Upper lobe of right lung (tissue), 1 donor: ENCODE measurements around the gene AFTPH. TPM values are rescaled to one million over a fixed set of nuclear protein-coding genes. Genes with fewer than 3 reads are reported as not detected.
A peak's percentile ranks its signal among the peaks of the same experiment; 100 is the strongest.

Experiments used
- ATAC-seq: fragments of 200-7000 bp; cut with Tn5 transposase; one replicate; pipeline ENCODE4 v1.9.1; 2020; ENCODE audit warnings: mild to moderate bottlenecking, moderate library complexity
- DNase-seq: peaks from one replicate; pipeline ENCODE4 v3.0.0-alpha.2; 2020
- H3K27ac ChIP-seq: fragments of 200-600 bp; one replicate; pipeline ENCODE4 v1.8.0; 2022
- H3K27me3 ChIP-seq: fragments of 200-600 bp; one replicate; pipeline ENCODE4 v1.8.0; 2022; ENCODE audit warnings: mild to moderate bottlenecking
- H3K36me3 ChIP-seq: fragments of 200-600 bp; one replicate; pipeline ENCODE4 v1.8.0; 2022
- H3K4me1 ChIP-seq: fragments of 200-600 bp; one replicate; pipeline ENCODE4 v1.8.0; 2022
- H3K4me3 ChIP-seq: fragments of 200-600 bp; one replicate; pipeline ENCODE4 v1.8.0; 2022; ENCODE audit warnings: mild to moderate bottlenecking
- H3K9me3 ChIP-seq: fragments of 200-600 bp; one replicate; pipeline ENCODE4 v1.8.0; 2022
- CTCF ChIP-seq: fragments of 200-600 bp; IDR thresholded peaks from one replicate; pipeline ENCODE4 v1.8.0; 2022; ENCODE audit warnings: antibody characterized with exemption
- intact Hi-C: fragments of 100-400 bp; cut with DNase I; formaldehyde crosslinking; loops from one replicate; pipeline ENCODE4 v1.11.0; 2022
- total RNA-seq: library from RNA; stranded (reverse); fragmentation: NEBNext Ultra II Directional; extraction: Animal tissue kit (Norgen Biotek cat#: 25700); gene quantifications from one replicate; pipeline ENCODE4 v1.2.1, GENCODE V29; 2021
- donor health status: DM: no; HTN: yes; CAD: no; lungs with severe emphysema.

AFTPH gene
- total RNA-seq, 1 donor from 2014 or later: 40.2 TPM

DNA sequence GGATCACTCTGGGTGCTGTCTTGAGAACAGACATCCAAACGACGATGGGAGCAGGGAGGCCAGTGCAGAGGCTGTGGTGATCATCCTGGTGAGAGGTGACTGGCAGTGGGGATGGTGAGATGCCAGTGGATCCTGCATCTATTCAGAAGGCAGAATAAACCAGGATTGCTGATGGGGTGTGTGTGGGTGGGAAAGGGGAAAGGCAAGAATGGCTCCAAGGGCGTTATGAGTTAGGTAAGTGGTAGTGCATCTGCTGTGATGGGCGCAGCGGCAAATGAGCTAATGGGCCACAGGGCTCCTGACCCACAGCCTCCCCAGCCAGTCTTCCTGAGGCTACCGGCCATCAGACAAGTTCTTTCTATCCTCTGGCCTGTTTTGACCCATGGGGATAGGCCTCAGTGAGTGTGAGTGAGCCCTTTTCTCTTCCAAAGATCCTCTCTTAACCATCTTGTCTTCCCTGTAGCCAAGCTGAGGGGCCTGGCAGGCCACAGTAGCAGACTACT is 100.0 kb downstream of the AFTPH start:
- no peak for TF ChIP-seq CTCF
- ATAC-seq: no peak
- intact Hi-C loops: no loop called here
- H3K36me3 ChIP-seq: no peaks in the 10 kb centered on the region
- no peak overlapping the region for H3K4me3 ChIP-seq
- no peaks in the 10 kb centered on the region for H3K4me1 ChIP-seq
- H3K27ac ChIP-seq: no peak overlapping the region
- no peak for DNase-seq
- H3K9me3 ChIP-seq: no peaks in the 10 kb centered on the region
- H3K27me3 ChIP-seq: no peaks in the 10 kb centered on the region

DNA sequence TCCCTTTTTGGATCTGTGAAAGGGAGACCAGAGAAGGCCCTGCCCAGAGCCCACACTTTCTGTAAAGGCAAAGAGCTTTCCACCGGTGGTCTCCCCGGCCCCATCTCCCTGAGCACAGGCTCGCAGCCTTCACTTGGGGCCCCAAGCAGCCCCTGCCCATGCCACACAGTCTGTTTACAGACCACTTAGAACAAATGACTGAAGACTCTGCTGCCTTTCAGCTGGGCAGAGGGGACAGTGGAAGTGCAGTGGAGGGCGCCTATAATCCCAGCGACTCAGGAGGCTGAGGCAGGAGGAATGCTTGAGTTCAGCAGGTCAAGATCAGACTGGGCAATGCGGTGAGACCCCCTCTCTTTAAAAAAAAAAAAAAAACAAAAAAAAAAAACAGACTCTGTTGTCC is 100.7 kb downstream of the AFTPH start:
- no peak overlapping the region for H3K4me3 ChIP-seq
- intact Hi-C loops: no loop called here
- no peaks in the 10 kb centered on the region for H3K9me3 ChIP-seq
- H3K4me1 ChIP-seq: no peaks in the 10 kb centered on the region
- no peak for ATAC-seq
- TF ChIP-seq CTCF: no peak
- no peak overlapping the region for H3K27ac ChIP-seq
- DNase-seq: no peak
- H3K36me3 ChIP-seq: no peaks in the 10 kb centered on the region
- no peaks in the 10 kb centered on the region for H3K27me3 ChIP-seq

- Histone ChIP-seq H3K27ac (no peak overlapping the region), H3K9me3 (no peaks in the 10 kb centered on the region), H3K4me1 (no peaks in the 10 kb centered on the region), H3K27me3 (no peaks in the 10 kb centered on the region), H3K4me3 (no peak overlapping the region), H3K36me3 (no peaks in the 10 kb centered on the region)
- TF ChIP-seq CTCF: no peak
- DNase-seq (no peak), ATAC-seq (peak; percentile 14)
- intact Hi-C loops: no loop called here
Measured at GRCh38 chr2:64625299-64626145, 101.4 kb downstream of the AFTPH start.

- Histone ChIP-seq H3K27me3 (no peaks in the 10 kb centered on the region), H3K9me3 (no peaks in the 10 kb centered on the region), H3K4me1 (no peaks in the 10 kb centered on the region), H3K36me3 (peaks cover 6% of the 10 kb centered on the region), H3K27ac (no peak overlapping the region), H3K4me3 (no peak overlapping the region)
- TF ChIP-seq CTCF: no peak
- intact Hi-C loops: no loop called here
- ATAC-seq: no peak
- no peak for DNase-seq
Measured at GRCh38 chr2:64626146-64626809, 102.2 kb downstream of the AFTPH start.

DNA sequence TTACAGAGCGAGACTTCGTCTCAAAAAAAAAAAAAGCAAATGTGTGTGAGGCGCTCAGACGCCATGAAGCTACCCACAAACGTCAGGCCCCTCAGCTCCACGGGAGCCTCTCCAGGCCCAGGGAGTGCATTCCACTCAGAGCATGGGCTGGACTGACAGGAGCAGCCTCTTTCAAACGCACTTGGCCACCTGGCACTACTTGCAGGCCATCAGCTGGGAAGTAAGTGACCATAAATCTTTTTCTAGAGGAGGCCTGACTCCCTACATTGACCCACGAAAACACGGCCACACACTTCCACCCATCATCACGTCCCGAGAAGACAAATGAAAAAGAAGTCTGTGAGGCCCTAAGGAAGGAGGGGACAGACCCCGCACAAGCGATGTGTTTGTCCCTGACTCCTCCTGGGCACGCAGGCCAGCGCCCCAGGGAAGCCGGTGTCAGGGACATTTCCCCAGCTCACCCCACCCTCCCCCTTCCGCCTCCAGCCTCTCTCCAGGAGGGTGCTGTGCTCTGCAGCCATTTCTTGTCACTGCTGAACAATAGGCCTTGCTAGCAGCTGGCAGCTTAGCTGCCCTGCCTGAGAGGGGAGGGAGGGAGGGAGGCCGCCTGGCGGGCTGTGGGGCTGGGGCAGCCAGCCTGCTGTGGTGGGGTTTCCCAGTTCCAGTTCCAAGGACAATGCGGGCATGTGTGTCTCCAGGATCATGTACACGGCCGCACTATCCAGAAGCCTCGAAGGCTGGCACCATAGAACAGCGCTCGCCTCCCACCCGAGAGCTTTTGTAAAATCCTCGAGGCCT is 103.0 kb downstream of the AFTPH start:
- Histone ChIP-seq H3K27me3 (no peaks in the 10 kb centered on the region), H3K9me3 (no peaks in the 10 kb centered on the region), H3K4me1 (no peaks in the 10 kb centered on the region), H3K27ac (no peak overlapping the region), H3K4me3 (no peak overlapping the region), H3K36me3 (peaks cover 7% of the 10 kb centered on the region)
- intact Hi-C loops: no loop called here
- TF ChIP-seq CTCF: no peak
- DNase-seq (no peak), ATAC-seq (peak; percentile 8)
